ENCODE results near the gene CCBE1.
"Not testable (repeated sequence)": the region's sequence is repeated elsewhere in the genome, so short reads cannot be mapped to it uniquely, and the experiment has no call there.

CCBE1 gene

DNA sequence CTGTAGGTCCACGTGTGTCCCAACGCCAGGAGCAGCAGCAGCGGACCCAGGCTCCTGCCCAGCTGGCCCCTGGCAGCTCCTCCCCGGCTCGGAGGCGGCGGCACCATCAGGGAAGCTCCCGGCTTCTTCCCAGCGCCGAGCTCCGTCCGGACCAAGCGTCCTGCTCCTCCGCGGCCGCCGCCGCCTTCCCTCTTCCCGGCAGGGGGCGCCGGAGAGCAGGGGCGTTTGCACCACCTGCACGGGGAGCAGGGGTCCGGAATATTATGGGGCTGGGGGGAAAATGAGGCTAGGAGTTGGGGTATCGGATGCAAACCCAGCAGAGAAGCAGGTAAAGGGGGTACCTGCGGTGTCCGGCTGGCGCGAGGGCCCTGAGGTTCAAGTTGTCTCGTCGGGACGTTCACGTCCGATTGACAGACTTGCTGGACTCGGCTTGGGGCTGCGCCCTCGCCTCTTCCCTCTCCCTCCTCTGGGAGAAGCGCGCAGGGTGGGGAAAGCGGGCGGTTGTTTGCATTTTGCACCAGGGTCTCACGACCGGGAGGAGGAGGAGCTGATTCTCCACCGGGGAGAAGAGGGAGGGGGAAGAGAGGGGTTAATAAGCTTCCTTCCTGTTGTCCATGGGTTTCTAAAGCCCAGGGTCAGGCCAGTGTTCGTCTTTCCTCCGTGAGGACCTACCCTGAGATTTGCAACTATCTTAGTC, at the start of gene CCBE1:
CCBE1 (minus strand) TSS at position 188 of the 697 bp plus-strand sequence.
- peak; percentile 54 for DNase-seq

DNA sequence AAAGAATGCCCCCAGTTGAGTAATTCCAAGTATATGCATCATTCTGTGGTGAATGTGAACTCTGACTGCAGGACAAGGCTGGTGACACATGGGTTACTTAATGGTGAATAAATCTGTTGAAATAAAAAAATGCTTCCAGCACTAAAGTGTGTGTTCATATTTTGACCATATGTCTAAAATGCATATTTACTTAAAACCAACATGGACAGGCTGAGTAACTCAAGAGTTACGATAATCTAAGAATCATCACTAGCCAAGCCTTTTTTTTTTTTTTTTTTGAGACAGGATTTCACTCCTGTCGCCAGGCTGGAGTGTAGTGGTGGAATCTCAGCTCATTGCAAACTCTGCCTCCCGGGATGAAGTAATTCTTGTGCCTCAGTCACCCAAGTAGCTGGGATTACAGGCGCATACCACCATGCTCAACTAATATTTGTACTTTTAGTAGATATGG, 47.1 kb upstream of the CCBE1 start:
- no peak for DNase-seq

DNA sequence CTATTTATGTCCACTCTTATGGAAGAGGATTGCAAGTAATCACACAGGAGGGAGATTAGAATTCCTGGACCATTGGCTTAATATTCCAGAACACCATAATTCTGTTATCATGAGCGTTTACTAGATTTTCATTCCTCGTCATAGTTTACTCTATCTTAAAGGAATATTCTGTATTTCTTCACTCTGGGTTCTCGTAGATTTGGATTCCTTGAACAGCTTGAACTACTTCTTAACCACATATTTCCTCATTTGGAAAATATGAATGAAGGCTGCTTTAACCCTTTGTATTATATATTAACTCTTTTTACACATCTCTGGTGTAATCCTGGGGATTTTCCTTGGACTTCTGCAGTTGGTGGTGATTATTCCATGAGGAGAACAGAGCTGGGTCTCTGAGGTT, 46.3 kb upstream of the CCBE1 start:
- DNase-seq, result no peak

DNA sequence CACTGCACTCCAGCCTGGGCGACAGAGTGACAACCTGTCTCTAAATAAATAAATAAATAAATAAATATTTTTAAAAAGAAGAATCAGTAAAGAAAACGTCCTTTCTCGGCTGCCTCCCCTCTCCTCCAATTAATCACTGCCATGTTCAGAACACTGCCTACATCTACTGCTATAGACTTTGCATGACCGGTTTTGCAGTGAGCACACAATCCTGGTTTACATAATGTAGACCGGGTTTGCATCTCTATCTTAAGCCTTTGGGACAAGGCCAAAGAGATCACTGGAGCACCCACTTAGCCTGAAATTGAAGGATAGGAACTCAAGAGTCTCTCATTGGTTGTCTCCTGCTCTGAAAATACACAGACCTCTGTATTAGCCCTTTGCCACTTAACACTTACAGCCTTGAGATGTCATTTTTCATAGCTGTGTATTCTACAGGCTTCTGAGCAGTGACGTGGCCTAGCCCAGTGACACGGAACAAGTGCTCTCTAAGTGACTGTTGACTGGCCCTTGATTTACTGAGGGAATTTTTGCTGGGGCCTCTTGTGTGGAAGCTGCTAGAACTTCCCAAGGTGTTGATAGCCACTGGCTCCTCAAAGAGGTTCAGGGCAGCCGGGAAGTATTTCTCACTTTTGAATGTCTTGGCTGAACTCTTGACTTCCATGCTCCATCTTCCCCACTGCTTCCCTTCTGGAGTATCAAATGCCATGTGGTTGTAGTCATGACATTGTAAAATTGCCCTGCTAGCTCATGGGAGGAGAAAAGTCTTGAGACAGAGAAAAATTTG, 45.3 kb upstream of the CCBE1 start:
- DNase-seq, result no peak

DNA sequence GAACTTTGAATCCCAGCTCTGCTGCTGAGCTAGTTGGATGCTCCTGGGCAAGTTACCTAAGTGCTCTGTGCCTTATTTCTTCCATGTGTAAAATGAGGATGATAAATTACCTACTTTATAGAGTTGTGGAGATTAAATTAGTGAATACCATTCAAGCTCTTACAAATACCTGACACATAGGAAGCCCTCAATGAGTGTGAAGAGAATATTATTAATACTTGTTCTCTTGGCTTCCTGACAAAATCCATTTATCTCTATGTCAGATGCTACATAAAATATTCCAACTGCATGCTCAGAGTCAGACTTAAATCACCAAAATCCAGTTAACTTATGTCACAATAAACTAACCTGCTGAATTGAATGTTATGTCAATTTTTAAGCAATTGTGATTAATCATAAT, 42.9 kb upstream of the CCBE1 start:
- DNase-seq, result no peak

DNA sequence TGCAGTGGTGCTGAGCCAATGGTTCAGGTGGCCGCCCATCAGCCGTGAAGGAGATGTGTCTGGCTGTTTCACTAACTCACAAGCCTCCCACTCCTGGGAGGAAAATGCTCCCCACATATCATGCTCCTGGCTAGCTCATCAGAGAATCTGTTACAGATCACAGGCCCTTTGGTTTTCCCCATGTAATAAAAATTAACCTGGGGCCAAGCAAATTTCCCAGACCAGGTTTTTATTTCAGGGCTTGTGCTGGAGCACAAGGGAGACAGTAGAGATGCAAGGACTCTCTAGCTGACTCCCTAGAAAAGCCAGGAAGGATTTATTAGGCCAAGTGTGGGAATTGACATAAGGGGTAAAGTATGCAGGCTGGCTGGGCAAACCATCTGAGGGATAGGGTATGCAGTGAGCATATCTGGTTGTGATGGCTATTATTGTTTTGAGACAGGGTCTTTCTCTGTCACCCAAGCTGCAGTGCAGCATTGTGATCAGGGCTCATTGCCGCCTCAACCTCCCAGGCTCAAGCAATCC, 40.6 kb upstream of the CCBE1 start:
- DNase-seq, result no peak

DNA sequence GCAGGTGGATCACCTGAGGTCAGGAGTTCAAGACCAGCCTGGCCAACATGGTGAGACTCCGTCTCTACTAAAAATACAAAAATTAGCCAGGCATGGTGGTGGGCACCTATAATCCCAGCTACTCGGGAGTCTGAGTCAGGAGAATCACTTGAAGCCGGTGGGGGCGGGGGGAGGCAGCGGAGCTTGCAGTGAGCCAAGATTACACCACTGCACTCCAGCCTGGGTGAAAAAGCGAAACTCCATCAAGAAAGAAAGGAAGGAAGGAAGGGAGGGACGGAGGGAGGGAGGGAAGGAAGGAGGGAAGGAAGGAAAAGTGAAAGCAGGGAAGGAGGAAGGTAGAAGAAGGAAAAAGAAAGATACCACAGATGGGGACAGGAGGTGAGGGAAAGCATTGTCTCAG, 40.1 kb upstream of the CCBE1 start:
- DNase-seq, result not testable (repeated sequence)

DNA sequence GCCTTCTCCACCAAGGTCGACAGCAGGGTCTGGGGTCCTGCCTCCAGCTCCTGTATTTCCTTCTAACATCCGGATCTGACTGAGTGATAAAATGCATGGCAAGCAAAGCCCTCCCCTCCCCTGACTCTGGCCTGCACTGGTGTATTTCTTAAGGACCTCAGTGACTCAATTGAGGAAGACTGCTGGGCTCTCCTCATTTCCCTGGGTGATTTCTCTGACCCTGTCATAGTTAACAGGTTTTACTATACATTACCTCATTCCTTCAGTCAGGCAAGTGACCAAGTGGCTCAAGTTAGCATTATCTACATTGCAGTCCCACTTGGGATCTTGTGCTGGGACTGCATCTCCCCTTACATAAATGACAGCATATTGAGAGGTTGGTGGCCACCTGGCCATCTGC, 38.8 kb upstream of the CCBE1 start:
- DNase-seq, result no peak

DNA sequence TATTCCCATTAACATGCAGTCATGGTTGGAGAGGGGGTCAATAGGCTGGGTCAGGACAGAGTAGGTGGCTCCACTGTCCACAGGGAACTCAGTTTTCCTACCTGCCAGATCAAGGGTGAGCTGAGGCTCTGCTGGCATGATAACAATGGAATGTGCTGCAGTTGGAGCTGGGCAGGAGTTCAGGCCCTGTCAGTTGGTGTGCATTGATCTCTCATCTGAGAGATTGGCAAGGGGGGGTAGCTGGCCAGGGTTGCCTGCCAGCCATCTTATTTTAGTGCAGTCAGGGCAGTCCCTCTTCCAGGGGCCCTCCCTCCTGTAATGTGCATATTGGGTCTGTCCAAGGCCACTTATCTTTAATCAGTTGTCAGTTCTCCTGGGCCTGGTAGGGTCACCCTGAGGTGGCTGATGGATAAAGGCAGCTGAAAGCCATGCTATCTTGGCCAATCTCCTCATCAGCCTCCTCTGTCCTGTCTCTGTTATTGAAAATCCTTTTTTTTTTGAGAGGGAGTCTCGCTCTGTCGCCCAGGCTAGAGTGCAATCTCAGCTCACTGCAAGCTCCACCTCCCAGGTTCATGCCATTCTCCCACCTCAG, 38.1 kb upstream of the CCBE1 start:
- no peak for DNase-seq

DNA sequence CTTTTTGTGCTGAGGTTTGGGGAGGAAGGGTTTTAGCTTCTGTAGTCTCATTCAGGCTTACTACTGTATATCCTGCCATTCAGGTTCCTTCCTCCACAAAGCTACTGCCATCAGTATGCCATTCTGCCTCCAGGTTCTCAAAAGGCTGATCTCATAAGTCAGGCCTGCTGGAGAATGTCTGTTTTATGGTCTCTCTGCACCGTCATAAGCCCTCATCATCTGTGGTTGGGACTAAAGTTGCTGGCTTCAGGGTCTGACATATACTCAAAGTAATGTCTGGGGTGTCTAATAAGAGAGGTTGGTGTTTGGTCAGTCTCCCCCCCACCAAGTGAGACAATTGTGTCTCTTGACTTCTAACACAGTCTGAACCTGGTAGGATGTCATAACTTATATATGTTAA, 36.2 kb upstream of the CCBE1 start:
- no peak for DNase-seq

DNA sequence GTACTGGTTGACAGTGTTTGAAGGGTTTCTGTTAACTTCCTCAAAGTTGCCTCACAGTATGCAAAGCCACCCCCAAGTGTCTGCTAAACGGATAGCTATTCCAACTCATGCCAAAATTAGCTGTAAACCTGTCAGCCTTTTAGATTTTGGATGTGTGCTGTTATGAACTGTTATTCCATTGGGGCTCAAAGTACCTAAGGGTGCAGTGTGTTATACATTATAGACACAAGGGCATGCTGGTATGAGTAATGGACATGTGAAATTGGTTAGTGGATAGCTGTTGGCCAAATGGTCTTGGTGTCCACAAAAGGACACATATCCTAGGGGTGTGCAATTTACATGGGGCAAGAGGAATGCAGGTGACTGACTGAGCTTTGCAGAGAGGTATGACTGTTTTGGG, 33.7 kb upstream of the CCBE1 start:
- peak; percentile 3 for DNase-seq

DNA sequence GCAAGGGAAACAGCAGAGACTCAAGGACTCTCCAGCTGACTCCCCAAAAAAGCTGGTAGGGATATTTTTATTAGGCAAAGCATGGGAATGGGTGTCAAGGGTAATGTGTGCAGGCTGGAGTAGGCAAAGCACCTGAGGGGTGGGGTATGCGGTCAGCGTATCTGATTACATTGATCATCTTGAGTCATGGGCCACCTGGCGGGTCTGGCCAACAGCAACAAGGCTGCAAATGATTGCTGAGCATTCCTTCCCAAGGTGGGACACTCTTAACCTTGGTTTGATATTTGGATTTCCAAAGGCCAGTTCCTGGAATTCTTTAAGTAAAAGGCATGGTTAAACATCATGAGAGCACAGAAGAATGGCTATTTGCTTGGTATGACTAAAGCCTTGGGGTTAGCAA, 32.6 kb upstream of the CCBE1 start:
- no peak for DNase-seq

DNA sequence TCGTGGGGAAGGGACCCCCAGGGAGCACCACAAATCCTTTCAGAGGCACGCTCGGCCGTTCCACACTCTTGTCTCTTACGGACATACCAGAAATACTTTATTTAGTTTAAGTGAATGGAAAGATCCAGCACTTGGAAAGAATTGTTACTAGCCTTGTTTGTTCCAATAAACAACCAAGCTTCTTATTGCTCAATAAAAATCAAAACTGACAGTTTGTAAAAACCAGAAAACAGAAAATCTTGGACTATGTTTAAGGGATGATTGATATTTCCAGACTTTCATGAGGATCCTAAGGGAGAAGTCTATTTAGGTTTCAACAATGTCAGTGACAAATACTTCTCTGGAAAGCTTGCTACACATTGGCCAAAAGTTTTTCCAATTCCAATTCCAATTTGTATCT, 31.6 kb upstream of the CCBE1 start:
- DNase-seq, result no peak

DNA sequence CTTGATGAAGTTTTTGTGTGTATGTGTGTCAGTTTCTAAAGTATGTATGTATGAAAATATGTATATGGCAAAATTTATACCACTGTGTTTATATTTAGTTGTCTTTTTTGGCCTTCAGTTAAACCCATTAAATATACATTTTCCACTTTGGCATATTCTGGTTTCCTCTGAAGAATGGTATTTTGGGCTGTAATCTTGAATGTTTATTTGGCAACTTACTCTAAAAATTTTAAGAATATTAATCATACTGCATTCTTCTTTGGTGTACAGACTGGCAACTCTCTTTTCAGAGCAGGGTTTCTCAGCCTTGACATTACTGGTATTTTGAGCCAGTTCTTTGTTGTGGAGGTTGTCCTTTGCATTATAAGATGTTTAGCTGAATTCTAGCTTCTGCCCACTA, 27.9 kb upstream of the CCBE1 start:
- no peak for DNase-seq

DNA sequence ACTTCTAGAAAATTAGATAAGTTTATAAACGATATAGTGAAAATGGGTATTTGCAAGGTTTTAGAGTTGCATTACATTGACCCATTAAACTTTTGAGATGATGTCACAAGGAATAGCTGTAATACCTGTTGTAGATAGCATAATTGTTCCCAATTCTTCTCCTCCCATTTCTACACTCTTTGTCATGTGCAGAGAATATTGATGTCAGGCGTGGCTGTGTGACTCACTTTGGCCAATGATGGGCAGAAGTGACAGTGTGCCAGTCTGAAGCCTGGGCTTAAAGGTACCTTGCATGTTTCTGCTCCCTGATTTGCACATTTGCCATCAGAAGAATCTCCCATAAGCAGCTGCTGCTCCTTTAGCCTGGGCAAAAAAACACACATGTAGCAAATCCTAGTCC, 26.9 kb upstream of the CCBE1 start:
- DNase-seq, result no peak

DNA sequence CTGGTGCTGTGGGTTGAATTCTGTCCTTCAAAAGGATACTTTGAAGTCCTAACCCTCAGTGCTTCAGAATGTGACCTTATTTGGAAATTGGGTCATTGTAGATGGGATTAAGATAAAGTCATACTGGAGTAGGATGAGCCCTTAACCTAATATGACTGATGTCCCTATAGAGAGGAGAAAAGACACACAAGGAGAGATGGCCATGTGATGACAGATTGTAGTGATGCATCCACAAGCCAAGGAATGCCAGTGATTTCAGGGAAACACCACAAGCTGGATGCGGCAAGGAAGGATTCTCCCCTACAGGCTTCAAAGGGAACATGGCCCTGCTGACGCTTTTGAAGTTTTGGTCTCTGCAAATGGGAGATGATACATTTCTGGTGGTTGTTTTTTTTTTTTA, 24.7 kb upstream of the CCBE1 start:
- no peak for DNase-seq

DNA sequence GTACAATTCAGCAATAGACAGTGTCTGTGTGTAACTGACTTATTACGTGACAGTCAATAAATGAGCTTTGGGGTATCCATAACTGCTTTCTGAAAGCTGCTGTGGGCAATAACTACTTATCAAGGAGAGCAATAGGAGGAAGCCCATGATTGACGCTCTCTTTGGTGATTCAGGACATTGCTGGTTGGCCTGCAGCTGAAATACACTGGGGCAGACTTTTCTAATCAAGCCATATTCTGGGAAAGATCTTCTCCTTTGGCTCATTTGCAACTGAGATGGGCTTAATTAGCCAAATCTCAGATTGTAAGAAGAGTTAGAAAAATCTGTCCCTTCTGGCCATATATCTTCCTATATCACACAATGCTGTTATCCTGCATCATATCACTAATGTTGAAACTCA, 24.0 kb upstream of the CCBE1 start:
- DNase-seq, result no peak

DNA sequence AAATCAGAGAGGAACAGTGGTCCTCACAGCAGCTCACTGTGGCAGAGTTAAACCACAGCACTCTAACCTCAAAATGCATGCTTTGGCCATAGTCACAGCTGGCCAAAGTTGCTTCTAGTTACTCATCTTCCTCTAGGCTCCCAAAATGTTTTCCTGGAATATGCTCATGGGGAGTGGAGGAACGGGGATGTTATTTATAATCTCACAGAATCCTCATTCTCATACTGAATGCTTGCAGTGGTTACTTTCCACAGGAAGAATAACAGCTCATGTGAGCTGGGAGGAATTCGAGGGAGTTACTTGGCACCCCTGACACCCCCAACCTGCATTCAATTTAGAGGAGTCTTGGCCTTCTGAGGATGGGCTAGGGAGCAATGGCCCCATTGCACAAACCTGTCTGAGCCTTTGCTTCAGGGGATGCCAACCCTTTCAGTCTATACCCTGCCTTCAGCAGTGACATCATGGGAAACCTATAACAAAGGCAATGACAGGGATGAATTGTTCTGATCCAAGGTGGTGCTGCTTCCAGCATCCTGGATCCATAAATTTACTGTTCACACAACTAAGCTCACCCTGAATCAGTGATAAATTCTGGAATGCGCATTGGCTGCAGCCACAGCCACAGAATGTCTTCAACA, 22.4 kb upstream of the CCBE1 start:
- no peak for DNase-seq

DNA sequence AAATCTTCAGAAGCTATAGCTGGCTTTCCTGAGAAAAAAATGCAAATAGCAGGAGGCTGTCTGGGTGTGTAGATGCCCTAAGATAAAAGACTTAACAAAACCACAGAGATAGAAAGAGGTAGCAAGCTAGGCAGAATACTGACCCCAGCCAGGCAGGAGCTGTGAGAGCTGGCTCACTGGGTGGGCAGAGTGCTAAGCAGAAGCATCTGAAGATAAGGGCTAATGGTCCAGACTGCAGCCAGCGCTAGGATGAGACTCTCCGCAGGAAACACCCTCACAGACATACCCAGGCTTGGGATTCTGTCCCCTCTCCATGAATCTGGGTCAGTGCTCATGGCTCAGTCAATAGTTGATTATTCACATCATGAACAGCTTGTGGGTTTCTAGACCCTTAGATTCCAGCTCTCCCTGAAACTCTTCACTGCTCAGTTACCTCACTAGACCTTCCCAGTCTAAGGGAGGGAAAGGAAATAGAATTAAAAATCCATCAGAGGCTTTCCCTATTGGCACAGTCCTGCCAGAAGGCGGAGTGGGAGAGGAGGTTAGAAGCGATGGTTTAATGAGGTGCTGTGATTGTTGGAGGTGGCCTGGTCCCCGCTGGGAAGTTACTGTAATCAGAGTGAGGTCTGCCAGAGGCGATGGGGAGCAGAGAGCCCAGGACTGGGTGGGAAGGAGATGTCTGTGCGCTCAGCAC, 21.4 kb upstream of the CCBE1 start:
- no peak for DNase-seq

DNA sequence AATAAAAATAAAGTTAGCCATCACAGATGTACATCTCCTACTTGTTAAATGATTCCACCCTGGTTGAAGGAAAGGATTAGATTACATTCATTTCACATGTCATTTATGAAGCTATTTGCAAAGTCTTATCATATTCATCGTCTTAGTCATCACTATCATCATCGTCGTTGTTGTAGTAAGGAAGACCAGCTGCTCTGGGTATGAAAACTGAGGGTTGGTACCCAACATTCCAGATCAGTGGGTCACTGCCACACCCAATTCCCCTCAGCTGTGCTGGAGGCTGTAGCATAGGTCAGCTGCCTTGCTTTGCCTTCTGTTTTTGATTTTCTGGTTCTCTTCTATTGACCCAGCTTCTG, 20.9 kb upstream of the CCBE1 start:
- no peak for DNase-seq

DNA sequence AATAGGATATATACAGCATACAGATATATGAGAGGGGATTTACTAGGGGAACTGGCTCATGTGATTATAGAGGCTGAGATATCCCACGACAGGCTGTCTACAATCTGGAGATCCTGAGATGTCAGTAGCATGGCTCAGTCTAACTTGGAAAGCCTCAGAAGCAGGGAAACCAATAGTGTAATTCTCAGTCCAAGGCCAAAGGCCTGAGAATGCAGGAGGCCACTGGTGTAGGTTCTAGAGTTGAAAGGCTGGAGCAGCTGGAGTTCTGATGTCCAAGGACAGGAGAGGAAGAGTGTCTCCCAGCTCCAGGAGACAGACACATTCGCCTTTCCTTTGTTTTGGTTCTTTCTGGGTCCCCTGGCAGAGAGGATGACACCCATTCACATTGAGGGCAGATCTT, 20.1 kb upstream of the CCBE1 start:
- DNase-seq, result no peak

DNA sequence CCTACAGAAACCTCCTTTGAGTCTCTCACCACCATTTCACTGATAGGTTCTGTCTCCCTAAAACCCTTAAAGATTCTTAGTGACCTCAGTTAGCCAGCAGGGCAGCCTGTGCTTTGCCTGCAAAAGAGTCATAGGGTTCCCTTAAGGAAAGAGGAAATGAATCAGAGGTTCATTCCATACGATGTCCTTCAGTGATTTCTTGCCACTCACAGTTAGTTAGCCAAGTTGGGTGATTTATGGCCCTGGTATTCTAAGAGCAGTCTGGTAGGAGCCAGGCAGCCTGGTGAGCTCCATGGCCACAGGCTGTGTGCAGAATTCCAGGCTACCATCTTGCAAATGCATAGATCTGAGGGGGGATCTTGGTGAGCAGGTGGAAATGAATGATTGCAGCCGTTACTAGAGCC, 18.7 kb upstream of the CCBE1 start:
- DNase-seq, result no peak

DNA sequence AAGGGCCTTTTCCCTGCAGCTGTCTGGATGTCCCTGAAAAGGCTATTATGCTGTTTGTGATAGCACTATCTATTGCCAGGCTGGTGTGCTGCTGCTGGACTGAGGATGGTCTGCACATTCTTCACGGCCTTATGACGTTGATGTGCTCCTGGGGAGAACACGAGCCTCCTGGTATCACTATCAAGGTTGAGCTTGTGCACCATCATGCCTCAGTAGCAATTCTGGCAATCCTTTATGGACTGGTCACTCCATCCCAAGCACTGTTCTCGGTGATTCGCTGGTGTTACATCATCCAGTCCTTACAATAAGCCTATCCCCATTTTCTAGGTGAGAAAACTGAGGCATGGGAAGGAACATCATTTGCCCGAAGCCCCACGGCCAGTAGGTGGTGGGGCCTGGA, 18.2 kb upstream of the CCBE1 start:
- no peak for DNase-seq

All from hematopoietic multipotent progenitor cell treated with erythropoietin and hydrocortisone succinate and interleukin-3 and kit ligand, for 4 days (in vitro differentiated cells).